SK-N-MC (cell line): ENCODE measurements around the gene PLEKHA6.

ENCODE experiments used
- EZH2 ChIP-seq: fragments of 200-600 bp; sonication (generic); IDR thresholded peaks from one replicate; pipeline ENCODE4 v1.6.1; 2017; ENCODE audit warnings: antibody characterized with exemption
- FOXP2 ChIP-seq: optimal IDR thresholded peaks from 2 replicates; pipeline ENCODE3; 2011; ENCODE audit warnings: mild to moderate bottlenecking, moderate library complexity; ENCODE audit not compliant: insufficient read depth; ENCODE audit errors: extremely low read length, control extremely low read depth
- POLR2AphosphoS5 ChIP-seq: IDR thresholded peaks from 2 replicates; pipeline ENCODE4 v1.6.1; 2012; ENCODE audit warnings: mild to moderate bottlenecking, low read depth, low read length, borderline replicate concordance

GRCh38 chr1:204341380-204341779, 18.3 kb downstream of the PLEKHA6 start:
- TF ChIP-seq EZH2 (no peak), POLR2AphosphoS5 (no peak), FOXP2 (no peak)
